Hippocampal formation (tissue), 2 donors: Measurements from ENCODE around the gene MAGI2.

Experiments used
- DNase-seq, 2 donors: peaks; one replicate each; lab custom pipeline; 2025; lab: John Stamatoyannopoulos, UW

The MAGI2 gene

GRCh38 chr7:77995717-77996116, 1457.8 kb downstream of the MAGI2 start:
- no peak for DNase-seq

GRCh38 chr7:77993838-77994237, 1459.6 kb downstream of the MAGI2 start:
- DNase-seq = no peak

- DNase-seq = no peak
Observed at GRCh38 chr7:77991656-77992055, 1461.8 kb downstream of the MAGI2 start.

DNA sequence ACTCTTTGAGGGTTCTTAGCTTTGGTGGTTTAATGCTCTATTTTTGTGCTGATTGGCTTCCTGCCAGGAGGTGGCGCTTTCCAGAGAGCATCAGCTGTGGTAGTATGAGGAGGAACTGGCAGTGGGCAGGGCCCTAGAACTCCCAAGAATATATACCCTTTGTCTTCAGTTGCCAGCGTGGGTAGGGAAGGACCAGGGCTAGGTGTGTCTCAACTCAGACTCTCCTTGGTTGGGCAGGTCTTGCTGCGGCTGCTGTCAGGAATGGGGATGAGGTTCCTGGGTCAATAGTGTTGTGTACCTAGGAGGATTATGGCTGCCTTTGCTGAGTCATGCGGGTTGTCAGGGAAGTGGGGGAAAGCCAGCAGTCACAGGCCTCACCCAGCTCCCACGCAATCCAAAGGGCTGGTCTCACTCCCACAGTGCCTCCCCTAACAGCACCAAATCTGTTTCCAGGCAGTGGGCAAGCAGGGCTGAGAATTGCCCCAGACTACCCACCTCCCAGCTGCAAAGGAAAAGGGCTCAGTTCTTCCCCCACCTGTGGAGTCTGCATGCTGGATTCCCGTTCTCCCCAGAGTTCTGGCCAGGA, 1463.4 kb downstream of the MAGI2 start:
- DNase-seq = no peak

DNA sequence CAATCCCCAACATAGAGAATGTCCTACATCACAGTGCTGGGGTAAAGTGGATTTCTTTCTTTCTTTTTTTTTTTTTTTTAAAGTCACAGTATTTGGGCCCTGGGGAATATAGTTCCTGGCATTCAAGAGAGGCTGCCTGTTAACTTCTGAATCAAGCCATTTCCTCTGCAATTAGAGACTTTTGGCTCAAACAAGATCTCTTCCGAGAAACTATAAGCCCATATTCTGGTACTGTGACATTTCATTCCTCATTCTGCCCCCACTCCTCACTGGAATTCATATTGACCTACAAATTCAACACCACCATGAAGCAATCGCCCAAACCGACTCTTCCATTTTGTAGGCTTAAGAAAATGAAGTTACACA, 1467.5 kb downstream of the MAGI2 start:
- DNase-seq = no peak

DNA sequence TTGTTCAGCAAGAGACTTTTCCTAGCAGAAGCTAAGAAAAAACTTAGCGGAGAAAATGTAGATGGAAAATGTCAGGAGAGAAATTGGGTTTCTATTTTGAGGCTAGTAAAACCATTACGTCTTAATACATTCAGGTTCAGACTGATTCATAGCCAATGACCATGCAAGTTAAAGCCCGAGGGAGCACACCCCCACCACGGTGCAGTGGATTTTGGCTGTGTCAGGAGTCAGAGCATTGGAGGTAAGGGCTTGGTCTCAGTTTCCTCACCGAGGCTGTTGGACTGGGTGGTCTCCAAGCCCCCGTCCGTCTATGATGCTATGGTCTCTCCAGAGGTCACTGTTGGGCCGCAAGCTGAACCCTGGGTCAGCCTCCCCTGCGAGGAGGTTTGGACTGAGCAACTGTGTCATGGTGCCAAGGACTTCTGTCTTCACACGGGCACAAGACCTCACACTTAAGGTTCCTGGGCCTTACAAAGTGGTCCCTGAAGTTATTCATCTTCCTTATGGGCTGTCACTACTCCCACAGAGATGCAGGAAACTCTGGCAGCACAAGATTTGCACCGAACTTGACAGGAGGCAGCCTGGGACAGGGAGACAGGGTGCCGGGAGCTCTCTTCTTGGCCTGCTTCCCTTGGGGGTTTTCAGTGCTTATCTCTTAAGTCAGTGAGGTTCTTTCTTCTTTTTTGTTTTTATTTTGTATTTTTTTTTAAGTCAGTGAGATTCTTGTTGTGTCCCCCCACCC, 1468.1 kb downstream of the MAGI2 start:
- DNase-seq = no peak

GRCh38 chr7:77983973-77984372, 1469.5 kb downstream of the MAGI2 start:
- no peak for DNase-seq

- DNase-seq = no peak
Observed at GRCh38 chr7:77982926-77983550, 1470.4 kb downstream of the MAGI2 start.

DNA sequence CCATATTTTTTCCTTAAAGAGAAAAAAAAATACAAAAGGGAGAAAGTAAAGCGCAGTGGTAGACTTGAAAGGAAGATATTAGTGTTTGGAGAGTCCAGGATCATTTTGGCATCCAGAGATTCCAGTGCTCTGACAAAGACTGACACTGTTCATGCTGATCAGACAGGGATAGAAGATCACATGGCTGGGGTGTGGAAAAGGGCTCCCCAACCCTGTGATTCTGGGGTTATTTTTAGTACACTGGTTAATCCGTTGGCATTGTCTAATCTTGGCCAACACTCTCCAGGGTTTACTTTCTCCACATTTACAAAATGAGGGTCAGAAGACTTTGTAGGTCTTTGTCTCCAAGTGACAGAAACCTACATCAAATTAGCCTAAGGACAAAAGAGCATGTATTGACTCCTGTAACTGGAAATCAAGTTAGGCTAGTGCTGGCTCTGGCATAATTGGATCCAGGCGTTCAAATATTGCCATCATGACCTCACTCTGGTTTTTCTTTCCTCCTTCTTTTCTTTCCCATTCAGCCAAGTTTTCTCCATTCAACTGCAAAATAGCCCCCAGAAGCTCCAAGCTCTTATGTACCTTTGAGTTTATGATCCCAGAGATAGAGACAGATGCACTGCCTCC, 1473.3 kb downstream of the MAGI2 start:
- no peak for DNase-seq

DNA sequence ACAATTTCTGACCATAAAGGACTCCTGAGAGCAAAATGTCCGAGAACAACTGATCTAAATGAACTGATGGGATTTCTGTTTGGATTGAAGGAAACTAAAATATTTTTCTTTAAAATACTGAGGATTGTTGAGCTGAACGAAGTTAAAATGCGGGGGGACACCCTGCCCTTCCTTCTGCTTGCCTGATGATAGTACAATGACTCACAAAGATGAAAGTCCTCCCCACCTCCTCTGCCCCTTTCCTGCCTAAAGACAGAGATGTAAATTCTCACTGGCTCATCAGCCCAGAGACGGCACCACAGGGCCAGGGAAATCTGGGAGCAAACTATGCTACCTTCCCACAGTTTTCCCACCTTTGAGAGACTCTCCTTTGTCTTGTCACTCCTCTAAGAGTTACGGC, 1474.2 kb downstream of the MAGI2 start:
- DNase-seq = no peak

DNA sequence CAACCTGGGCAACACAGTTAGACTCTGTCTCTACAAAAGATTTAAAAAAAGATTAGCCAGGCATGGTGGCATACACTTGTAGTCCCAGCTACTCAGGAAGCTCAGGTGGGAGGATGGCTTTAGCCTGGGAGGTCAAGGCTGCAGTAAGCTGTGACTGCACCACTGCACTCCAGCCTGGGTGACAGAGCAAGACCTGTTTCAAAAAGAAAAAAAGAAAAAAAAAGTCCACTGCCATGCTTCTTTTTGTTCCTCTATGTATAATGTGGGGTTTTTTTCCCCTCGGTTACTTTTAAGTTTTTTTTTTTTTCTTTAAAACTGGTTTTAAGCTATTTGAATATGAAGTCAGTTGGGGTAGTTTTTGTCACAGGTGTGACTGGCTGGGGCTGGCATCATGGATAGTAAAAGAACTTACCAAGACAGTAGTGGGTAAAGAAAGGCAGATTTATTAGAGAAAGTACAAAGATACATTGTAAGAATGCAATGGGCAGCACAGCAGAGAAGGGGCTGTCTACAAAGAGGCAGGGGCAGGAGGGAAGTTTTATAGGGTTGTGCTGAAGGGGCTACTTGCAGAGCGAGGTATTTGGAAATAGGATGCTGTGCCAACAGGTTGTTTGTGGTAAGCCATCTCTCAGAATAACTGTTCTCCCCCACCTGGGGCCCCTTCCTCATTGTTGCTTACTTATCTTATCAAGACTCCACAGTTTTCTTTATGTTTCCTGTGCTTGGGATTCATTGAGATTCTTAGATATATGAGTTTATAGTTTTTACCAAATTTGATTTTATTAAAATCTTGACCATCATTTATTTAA, 1477.6 kb downstream of the MAGI2 start:
- DNase-seq = no peak

GRCh38 chr7:77971726-77972125, 1481.7 kb downstream of the MAGI2 start:
- DNase-seq = peak in 1 of 2 donors; percentile 2

GRCh38 chr7:77967429-77967828, 1486.0 kb downstream of the MAGI2 start:
- DNase-seq = no peak
